Measurements from ENCODE around the gene ADGRB3.

- TF ChIP-seq POLR2AphosphoS5 (IDR thresholded peaks at IDR 0.05) (no peak), CTCF (IDR thresholded peaks at IDR 0.05) (no peak)
These were observed 74.8 kb downstream of the ADGRB3 start for GRCh38 chr6:68709882-68710281.
